Mammary epithelial cell (primary cell): Measurements from ENCODE around the gene NTPCR.

Source experiments
- EZH2 ChIP-seq: IDR thresholded peaks from 2 replicates; pipeline ENCODE4 v1.6.1; 2012; ENCODE audit warnings: low read length, inconsistent platforms, borderline replicate concordance
- TF ChIP-seq, protein P1 (sequence below), 2 donors: IDR thresholded peaks in 1 of 2; conservative IDR thresholded peaks in 1 of 2; 2 replicates each; pipeline ENCODE4 v1.5.1; 2011 to 2012; ENCODE audit warnings: inconsistent platforms in 2 of 2, low read length in 2 of 2, mild to moderate bottlenecking in 2 of 2, control low read depth in 1 of 2, low read depth in 1 of 2; ENCODE audit not compliant: insufficient read depth in 1 of 2; ENCODE audit errors: extremely low read depth in 1 of 2

DNA sequence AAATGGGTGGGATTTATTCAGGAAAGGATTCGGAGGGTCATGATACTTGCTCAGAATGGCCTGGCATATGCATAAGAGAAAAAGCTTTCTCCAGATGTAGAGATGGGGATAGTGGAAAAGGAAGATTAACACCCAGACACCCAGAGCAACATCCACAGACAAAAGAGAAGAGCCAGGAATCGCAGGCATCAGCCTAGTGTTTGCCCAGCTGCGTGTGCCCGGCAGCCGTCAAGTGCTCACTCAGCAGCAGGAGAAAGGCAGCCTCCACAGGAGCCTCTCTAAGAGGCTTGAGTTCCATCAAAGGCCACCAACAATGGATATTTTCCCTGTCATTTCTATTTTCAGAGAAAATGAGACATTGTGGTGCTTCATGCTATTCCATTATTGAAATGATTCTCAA, 54.7 kb downstream of the NTPCR start:
- TF ChIP-seq, protein P1, sequence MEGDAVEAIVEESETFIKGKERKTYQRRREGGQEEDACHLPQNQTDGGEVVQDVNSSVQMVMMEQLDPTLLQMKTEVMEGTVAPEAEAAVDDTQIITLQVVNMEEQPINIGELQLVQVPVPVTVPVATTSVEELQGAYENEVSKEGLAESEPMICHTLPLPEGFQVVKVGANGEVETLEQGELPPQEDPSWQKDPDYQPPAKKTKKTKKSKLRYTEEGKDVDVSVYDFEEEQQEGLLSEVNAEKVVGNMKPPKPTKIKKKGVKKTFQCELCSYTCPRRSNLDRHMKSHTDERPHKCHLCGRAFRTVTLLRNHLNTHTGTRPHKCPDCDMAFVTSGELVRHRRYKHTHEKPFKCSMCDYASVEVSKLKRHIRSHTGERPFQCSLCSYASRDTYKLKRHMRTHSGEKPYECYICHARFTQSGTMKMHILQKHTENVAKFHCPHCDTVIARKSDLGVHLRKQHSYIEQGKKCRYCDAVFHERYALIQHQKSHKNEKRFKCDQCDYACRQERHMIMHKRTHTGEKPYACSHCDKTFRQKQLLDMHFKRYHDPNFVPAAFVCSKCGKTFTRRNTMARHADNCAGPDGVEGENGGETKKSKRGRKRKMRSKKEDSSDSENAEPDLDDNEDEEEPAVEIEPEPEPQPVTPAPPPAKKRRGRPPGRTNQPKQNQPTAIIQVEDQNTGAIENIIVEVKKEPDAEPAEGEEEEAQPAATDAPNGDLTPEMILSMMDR (conservative IDR thresholded peaks at IDR 0.05 in 1 of 2, IDR thresholded peaks at IDR 0.05 in 1 of 2; ENCODE audit: extremely low read depth in 1 of 2, insufficient read depth in 1 of 2, low read depth in 1 of 2, low read length in 2 of 2), result no peak
- TF ChIP-seq EZH2, result no peak
